ENCODE data around the gene CA14.
A peak's percentile ranks its signal among the peaks of the same experiment; 100 is the strongest.
"Not testable (repeated sequence)": the region's sequence is repeated elsewhere in the genome, so short reads cannot be mapped to it uniquely, and the experiment has no call there.

The CA14 gene

GRCh38 chr1:150280138-150280707, 22.6 kb downstream of the CA14 start:
- no peak for DNase-seq (ENCODE audit: low spot score)

GRCh38 chr1:150281221-150281757, 23.7 kb downstream of the CA14 start:
- peak; percentile 89 for DNase-seq (ENCODE audit: low spot score)

GRCh38 chr1:150281758-150282557, 24.4 kb downstream of the CA14 start, which contains the start of gene CIART:
TSS of gene CIART (plus strand) at chr1:150282554. CDS start at chr1:150283268, 714 bp downstream.
- peak; percentile 97 for DNase-seq (ENCODE audit: low spot score)

- DNase-seq (ENCODE audit: low spot score) = no peak
Measured at GRCh38 chr1:150282558-150282958, 25.0 kb downstream of the CA14 start.

GRCh38 chr1:150283260-150283659, 25.7 kb downstream of the CA14 start:
- DNase-seq (ENCODE audit: low spot score) = no peak

GRCh38 chr1:150288382-150288781, 30.8 kb downstream of the CA14 start:
- DNase-seq (ENCODE audit: low spot score) = no peak

- DNase-seq (ENCODE audit: low spot score) = no peak
Measured at GRCh38 chr1:150288822-150289221, 31.2 kb downstream of the CA14 start.

- peak; percentile 93 for DNase-seq (ENCODE audit: low spot score)
Measured at GRCh38 chr1:150293433-150294253, 36.1 kb downstream of the CA14 start, which contains the start of gene MRPS21. TSS of gene MRPS21 (plus strand) at chr1:150293861. CDS start at chr1:150294367, 506 bp downstream.

- DNase-seq (ENCODE audit: low spot score) = no peak
Measured at GRCh38 chr1:150295476-150295875, 37.9 kb downstream of the CA14 start.

- no peak for DNase-seq (ENCODE audit: low spot score)
Measured at GRCh38 chr1:150299716-150300115, 42.1 kb downstream of the CA14 start.

GRCh38 chr1:150302338-150302737, 44.8 kb downstream of the CA14 start:
- peak; percentile 46 for DNase-seq (ENCODE audit: low spot score)

- no peak for DNase-seq (ENCODE audit: low spot score)
Measured at GRCh38 chr1:150302902-150303301, 45.3 kb downstream of the CA14 start.

- DNase-seq (ENCODE audit: low spot score) = not testable (repeated sequence)
Measured at GRCh38 chr1:150308585-150308984, 51.0 kb downstream of the CA14 start.

- no peak for DNase-seq (ENCODE audit: low spot score)
Measured at GRCh38 chr1:150309758-150310508, 52.4 kb downstream of the CA14 start.

- DNase-seq (ENCODE audit: low spot score) = no peak
Measured at GRCh38 chr1:150311762-150312161, 54.2 kb downstream of the CA14 start.
